GM12864 (cell line): ENCODE data around the gene GPR146.

Experiments
- DNase-seq: peaks from one replicate; pipeline ENCODE4 v3.0.0-alpha.2; 2011; ENCODE audit warnings: low read depth
- H3K4me3 ChIP-seq: 2 replicates; pipeline ENCODE4 v1.5.1; 2011; ENCODE audit warnings: mild to moderate bottlenecking, low read depth, low read length, control low read depth
- TF ChIP-seq, protein P1 (sequence below): IDR thresholded peaks from 2 replicates; pipeline ENCODE4 v1.5.1; 2011; ENCODE audit warnings: low read depth, mild to moderate bottlenecking, moderate library complexity, low read length, control low read depth, inconsistent platforms; ENCODE audit errors: missing control alignments

The GPR146 gene

DNA sequence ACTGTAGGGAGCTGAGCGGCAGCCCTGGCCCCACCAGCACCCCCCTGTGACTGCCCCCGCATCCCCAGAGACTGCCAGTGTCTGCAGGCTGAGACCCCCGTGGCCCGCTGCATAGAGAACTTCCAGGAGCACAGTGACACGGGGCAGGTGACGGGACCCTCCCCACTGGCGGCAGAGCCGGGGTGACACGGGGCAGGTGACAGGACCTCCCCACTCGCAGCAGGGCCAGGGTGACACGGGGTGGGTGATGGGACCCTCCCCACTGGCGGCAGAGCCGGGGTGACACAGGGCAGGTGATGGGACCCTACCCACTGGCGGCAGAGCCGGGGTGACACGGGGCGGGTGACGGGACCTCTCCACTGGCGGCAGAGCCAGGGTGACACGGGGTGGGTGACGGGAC is 45.9 kb downstream of the GPR146 start:
- no peak overlapping the region for H3K4me3 ChIP-seq
- DNase-seq: no peak
- TF ChIP-seq, protein P1, sequence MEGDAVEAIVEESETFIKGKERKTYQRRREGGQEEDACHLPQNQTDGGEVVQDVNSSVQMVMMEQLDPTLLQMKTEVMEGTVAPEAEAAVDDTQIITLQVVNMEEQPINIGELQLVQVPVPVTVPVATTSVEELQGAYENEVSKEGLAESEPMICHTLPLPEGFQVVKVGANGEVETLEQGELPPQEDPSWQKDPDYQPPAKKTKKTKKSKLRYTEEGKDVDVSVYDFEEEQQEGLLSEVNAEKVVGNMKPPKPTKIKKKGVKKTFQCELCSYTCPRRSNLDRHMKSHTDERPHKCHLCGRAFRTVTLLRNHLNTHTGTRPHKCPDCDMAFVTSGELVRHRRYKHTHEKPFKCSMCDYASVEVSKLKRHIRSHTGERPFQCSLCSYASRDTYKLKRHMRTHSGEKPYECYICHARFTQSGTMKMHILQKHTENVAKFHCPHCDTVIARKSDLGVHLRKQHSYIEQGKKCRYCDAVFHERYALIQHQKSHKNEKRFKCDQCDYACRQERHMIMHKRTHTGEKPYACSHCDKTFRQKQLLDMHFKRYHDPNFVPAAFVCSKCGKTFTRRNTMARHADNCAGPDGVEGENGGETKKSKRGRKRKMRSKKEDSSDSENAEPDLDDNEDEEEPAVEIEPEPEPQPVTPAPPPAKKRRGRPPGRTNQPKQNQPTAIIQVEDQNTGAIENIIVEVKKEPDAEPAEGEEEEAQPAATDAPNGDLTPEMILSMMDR: no peak

DNA sequence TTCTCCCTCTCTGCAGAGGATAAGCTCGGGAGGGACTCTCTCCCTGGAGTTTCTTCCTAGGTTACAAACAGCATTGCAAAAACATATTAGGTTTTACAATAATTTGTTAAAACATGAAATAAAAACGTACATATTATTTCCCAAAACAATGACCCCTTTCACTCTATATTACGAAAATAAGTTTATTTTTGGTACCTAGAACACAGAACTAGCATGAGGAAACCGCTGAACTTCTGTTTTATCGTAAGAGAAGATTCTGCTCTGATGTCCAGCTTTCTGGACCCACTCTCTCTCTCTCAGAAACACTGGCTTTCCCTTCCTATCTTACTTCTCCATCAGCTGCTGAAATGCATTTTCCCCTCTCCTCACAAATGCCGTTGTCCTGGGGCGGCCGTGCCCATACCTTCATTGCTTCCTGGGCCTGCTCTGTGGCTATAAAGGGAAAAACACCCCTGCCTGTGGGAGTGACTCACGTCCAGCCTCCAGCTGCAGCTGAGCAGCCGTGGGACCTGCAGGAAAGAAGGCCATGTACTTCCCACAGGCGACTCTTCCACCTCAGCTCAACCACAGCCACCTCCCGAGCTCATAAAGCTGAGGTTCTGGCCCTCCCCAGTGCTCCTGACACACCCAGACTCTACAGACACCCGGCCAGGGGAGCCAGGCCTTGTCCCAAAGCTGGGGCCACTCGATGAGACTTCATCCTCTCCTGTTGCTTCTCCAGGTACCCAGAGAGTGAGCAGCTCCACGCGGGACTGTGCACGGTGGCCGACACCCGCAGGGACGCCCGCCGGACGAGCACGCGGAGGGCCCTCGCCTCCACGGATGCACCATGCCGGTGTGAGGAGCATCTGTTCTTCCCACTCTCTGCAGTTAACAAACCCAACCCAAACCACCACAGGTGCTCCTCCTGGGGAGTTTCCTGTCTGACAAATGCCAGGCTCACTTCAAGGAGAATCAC is 46.6 kb downstream of the GPR146 start:
- DNase-seq: no peak
- H3K4me3 ChIP-seq: no peak overlapping the region
- TF ChIP-seq, protein P1: no peak

DNA sequence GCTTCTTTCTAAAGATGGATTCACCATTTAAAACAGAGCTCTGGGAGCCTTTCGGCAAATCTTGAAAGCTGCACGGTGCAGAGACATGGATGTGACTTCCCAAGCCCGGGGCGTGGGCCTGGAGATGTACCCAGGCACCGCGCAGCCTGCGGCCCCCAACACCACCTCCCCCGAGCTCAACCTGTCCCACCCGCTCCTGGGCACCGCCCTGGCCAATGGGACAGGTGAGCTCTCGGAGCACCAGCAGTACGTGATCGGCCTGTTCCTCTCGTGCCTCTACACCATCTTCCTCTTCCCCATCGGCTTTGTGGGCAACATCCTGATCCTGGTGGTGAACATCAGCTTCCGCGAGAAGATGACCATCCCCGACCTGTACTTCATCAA is 47.3 kb downstream of the GPR146 start:
- no peak for DNase-seq
- no peak overlapping the region for H3K4me3 ChIP-seq
- TF ChIP-seq, protein P1: no peak

DNA sequence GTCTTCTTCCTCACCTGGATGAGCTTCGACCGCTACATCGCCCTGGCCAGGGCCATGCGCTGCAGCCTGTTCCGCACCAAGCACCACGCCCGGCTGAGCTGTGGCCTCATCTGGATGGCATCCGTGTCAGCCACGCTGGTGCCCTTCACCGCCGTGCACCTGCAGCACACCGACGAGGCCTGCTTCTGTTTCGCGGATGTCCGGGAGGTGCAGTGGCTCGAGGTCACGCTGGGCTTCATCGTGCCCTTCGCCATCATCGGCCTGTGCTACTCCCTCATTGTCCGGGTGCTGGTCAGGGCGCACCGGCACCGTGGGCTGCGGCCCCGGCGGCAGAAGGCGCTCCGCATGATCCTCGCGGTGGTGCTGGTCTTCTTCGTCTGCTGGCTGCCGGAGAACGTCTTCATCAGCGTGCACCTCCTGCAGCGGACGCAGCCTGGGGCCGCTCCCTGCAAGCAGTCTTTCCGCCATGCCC is 47.9 kb downstream of the GPR146 start:
- TF ChIP-seq, protein P1: no peak
- no peak for DNase-seq
- no peak overlapping the region for H3K4me3 ChIP-seq

DNA sequence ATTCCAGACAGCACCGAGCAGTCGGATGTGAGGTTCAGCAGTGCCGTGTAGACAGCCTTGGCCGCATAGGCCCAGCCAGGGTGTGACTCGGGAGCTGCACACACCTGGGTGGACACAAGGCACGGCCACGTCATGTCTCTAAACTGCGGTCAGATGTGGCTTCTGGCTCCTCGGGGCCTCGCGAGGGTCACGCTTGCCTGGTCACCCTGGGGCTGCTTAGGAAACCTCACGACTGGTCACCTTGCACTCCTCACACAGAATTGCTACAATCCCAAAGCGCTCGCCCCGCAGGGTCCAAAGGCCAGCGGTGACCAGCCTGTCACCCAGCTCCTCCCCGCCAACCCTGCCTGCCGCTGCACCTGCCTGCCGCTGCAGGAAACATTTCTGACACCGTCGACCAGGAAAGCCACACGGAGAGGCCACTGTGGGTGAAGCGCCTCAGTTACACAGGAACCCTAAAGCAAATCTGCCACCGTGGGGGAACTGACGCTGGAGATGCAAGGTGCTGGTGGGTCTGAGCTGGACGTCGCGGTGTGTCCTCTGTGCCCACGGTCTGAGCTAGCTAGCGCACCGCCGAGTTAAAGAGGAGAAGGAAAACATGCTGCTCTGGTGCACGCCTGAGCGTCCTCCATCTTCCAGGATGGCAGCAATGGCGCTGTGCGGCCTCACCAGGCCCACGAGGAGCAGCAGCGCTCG is 48.6 kb downstream of the GPR146 start:
- TF ChIP-seq, protein P1: no peak
- DNase-seq: no peak
- no peak overlapping the region for H3K4me3 ChIP-seq

DNA sequence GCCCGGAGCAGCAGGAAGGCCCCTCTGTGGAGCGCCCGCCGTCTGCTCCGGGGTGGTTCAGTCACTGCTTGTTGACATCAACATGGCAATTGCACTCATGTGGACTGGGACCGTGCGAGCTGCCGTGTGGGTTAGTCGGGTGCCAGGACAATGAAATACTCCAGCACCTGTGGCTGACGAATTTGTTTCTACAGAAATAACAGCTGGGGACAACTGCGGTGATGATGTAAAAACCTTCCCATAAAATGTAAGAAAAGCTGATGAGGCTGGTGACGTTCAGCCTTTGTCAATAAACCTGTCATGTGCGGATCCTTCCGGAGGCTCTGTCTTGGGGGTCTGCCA is 49.1 kb downstream of the GPR146 start:
- H3K4me3 ChIP-seq: no peak overlapping the region
- TF ChIP-seq, protein P1: no peak
- no peak for DNase-seq
